GM18526 (cell line): ENCODE measurements around the gene DNAI1.

ENCODE experiments used
- POLR2A ChIP-seq: IDR thresholded peaks from 3 replicates; pipeline ENCODE4 v1.6.1; 2011; ENCODE audit not compliant: insufficient read length; ENCODE audit errors: extremely low read depth

DNAI1 gene

GRCh38 chr9:34514401-34514800 is 55.8 kb downstream of the DNAI1 start:
- TF ChIP-seq POLR2A: no peak

DNA sequence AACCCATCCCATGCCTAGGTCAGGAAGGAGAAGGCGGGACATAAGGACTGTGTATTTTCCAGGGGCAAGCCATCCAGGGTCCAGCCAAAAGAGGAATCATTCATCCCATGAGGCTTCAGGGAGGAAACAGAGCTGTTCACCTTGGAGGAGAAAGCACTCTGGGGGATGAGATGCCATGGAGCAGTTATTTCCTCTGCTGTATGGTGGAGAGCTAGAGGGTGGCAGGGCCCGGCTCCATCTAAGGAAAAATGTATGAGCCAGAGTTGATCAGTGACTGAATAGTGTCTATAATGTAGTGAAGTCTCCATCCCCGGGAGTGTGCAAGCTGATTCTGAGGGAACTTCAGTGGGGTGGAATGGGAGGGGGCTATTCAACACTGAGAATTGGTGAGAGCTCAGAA is 56.2 kb downstream of the DNAI1 start:
- no peak for TF ChIP-seq POLR2A

DNA sequence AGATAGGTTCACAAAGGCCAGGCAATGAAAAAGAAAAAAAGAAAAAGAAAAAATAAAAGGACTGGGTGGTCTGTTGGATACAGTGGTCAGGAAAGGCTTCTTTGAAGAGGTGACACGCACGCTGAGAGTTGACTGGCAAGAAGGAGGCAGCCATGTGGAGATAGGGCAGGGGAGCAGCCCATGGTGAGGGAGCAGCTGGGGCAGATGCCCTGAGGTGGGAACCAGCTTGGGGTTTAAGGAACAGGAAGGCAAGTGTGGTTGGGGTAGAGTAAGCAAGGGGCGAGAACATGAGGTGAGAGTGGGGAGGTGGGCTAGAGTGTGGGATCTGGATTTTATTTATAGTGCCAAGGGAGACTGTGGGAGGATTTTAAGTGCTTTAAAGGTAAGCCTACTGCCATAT is 57.4 kb downstream of the DNAI1 start:
- no peak for TF ChIP-seq POLR2A

DNA sequence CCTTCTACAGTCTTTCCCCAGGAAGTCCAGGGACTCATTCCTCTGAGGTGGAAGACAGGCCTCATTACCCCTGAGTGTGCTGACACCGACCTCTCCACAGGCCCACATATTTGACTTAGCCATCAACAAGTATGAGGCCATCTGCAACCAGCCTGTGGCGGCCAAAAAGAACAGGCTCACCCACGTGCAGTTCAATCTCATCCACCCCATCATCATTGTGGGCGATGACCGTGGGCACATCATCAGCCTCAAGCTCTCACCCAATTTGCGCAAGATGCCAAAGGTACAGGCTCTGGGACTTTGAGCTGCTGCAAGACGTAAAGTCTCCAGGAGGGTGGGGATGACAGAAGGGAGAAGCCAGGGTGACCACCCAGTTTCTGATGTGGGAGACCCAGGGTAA is 58.6 kb downstream of the DNAI1 start:
- no peak for TF ChIP-seq POLR2A

DNA sequence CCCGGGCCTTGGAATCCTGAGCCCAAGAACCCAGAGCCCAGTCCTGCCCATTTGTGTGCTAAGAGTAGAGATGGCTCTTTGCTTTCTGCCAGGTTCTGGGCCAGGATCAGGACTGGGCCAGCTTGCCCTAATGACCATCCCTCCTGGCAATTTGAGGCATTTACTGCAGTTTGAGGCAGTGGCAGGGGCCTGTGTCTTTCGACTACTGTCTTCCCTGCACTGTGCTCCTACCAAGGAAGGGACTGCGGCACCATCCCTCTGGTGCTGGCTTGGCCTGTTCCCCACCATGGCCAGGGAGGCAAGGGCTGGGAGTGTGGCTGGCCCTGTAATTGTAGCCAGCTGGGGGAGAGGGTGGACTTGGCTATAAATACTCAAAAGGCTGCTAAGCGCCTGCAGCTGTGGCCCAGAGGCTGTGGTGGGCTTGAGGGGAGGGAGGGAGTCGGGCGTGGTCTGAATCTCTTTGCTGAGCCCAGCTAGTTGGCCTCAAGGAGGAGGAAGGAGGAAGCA is 59.6 kb downstream of the DNAI1 start:
- TF ChIP-seq POLR2A: no peak

DNA sequence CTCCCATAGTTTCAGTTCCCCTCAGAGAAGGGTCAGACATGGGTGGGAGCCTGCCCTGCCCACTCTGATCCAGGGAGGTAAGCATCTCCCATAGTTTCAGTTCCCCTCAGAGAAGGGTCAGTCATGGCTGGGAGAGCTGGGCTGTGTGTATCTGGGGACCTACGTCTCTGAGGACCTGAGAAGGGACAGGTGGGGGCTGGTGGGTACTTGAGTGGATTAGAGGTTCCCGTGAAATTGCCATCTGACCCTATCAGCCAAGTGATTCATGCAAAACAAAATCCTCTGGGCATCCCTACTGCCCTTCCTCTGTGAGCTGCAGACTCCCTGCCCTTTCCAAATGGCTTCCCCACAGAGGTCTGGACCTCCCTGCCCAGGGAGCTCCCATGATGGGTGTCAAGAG is 60.3 kb downstream of the DNAI1 start:
- no peak for TF ChIP-seq POLR2A

GRCh38 chr9:34519321-34520020 is 60.9 kb downstream of the DNAI1 start:
- TF ChIP-seq POLR2A: no peak

DNA sequence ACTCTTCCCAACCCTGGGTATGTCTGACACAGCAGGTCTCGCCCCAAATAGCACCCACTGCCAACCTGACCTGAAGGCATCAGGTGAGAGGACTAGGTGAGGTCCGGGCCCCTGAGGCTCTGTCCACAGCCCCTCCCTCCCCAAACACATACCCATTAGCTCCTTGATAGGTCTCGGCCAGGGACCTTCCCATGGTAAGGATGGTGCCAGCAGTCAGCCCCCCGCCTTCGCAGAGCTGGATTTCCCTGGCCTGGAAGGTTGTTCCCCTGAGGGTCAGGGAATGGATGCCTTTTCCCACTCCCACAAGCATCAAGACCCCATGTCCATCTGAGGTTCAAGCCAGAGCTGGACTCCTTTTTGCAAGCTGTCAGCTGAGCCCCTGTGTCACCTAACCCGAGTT is 61.5 kb downstream of the DNAI1 start:
- no peak for TF ChIP-seq POLR2A

DNA sequence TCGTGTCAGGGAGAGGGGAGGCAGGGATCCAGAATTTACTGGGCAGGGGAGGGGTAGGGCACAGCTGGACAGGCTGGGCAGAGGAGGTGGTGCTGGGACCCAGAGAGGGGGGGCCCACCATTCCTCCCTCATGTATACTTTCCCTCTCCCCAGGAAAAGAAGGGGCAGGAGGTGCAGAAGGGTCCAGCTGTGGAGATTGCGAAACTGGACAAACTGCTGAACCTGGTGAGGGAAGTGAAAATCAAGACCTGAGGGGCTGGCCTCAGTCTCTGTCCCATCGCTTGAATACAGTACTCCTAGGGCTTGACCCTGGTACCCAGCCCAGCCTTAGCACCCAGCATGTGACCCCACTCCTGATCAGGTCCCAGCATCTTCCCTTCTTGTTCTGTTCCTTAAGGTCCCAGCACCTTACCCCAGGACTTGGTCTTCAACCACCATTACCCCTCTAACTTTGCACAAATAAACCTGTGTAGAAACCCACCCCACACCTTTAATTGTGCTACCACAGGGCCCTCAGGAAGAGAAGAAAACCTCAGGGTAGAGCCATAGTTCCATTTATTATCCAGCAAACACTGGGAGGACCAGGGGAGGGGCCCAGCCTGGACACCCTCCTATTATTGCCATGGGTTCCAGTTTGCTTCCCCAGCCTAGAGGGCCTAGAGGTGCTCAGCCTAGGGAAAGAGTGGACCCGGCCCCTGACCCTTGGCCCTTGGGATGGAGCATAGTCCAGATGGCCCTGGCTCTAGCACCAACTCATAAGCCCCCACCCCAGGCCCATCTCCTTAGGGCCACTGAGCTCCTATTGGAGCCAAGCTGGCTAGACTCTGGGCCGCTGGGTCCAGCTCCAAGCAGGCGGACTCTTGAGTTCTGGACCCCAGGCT is 62.1 kb downstream of the DNAI1 start:
- TF ChIP-seq POLR2A: no peak

GRCh38 chr9:34521406-34522045 is 62.9 kb downstream of the DNAI1 start:
- no peak for TF ChIP-seq POLR2A

GRCh38 chr9:34522091-34522887 is 63.7 kb downstream of the DNAI1 start:
- TF ChIP-seq POLR2A: no peak

DNA sequence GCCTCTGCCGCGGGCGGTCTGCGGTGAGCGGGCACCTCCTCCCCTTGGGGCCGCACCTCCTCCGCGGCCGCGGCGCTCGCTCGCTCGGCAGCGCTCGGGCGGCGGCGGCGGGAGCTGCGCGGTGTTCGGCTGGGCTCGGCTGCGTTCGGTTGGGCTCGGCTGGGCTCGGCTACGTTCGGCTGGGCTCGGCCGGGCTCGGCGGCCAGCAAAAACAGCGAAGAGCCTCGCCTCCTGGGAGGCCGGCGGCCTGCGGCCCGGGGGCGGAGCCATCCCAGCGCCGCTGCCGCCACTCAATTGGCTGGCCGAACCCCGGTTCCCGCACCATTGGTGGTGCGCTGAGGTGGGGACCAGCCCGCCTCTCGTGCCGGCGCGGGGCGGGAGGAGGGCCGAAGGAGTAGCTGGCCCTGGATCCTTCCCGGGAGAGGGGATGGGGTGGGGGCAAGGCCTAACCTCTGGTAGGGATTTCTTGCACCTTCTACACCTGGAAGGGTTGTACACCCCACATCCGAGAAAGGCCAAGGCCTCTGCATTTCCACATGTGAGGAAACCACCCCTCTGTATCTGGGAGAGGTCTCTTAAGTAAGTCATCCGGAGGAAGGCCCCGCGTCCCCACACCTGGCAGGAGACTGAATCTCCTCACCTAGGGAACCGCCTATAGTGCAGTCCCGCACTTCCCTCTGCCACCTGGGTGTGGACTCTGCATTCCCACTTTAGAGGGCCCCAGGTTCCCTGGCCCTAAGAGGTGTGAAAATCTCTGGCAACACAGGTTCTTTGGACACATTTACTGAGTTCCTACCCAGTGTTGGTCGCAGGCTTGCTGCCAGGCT is 64.6 kb downstream of the DNAI1 start, which contains the start of gene ENHO:
TSS of gene ENHO (minus strand) at position 20 of the 827 bp plus-strand sequence. CDS start 1,295 bp downstream, outside the sequence.
- no peak for TF ChIP-seq POLR2A

- no peak for TF ChIP-seq POLR2A
Observed at GRCh38 chr9:34524349-34524748, 65.7 kb downstream of the DNAI1 start.

DNA sequence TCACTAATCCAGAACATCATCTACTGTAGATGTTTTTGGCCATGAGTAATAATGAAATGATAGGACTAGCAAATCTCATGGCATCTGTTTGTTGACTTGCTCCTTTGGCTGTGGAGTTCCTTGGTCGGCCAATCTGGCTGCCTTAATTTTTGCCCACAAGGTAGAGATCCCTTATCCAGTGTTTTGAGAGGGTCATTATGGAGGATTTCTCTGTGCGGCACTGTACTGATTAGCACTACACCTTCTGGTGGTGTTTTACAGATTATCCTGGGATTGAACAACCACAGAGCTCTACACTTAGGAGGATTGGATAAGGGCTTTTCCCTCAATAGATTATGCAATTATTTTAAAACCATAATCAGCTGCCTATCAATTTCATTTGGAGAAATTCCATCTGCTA is 67.4 kb downstream of the DNAI1 start:
- TF ChIP-seq POLR2A: no peak

DNA sequence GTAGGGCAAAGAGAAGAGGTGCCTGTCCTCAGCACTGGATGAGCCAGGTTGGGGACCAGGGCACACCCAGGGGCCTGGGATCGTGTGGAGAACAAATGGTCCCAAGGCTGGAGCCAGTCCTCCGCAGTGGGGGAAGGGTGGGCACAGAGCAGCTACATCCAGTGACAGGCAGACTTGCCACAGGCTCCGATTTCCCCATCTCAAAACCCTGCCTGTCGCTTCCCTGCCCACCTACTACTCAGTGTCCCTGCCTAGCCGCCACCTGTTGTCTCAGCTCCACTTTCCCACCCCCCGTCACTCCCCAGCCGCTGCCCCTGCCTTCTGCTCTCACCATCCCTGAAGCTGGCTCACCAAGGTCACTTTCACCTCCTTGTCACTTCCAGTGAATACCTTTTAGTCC is 78.1 kb downstream of the DNAI1 start:
- TF ChIP-seq POLR2A: no peak

DNA sequence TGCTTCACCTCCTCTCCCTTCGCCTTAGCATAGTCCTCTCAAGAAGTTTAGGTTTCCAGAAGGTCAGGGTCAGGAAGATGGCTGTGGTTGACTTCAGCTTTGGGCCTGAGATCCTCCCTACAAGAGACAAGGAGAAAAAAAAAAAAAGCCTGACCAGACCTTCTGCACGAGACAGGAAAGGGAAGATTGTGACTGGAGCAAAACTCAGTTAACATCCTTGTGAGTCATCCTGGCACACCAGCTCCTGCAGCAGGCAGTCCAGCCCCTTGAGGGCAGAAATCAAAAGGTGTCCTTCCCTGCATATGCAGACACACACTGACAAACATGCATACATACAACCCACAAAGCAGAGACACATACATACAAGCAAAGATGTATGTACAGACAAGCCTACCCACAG is 82.2 kb downstream of the DNAI1 start:
- no peak for TF ChIP-seq POLR2A
